Upper lobe of left lung (tissue), 6 donors: Measurements from ENCODE around the gene ZHX3. TPM values are rescaled to one million over a fixed set of nuclear protein-coding genes. Genes with fewer than 3 reads are reported as not detected.
"Not testable (repeated sequence)": the region's sequence is repeated elsewhere in the genome, so short reads cannot be mapped to it uniquely, and the experiment has no call there.

Source experiments
- ATAC-seq, 2 donors: fragments of 200-7000 bp; cut with Tn5 transposase; one replicate each; pipeline ENCODE4 v1.9.1; 2022; ENCODE audit warnings: mild to moderate bottlenecking in 2 of 2, moderate library complexity in 2 of 2; ENCODE audit not compliant: low FRiP score in 2 of 2
- DNase-seq, 2 donors: peaks; one replicate each; pipeline ENCODE4 v3.0.0-alpha.2; 2019 to 2020
- H3K27ac ChIP-seq, 4 donors: fragments of 200-600 bp; sonication (generic); one replicate each; pipeline ENCODE4 v1.5.1; 2016 to 2019
- H3K27me3 ChIP-seq, 4 donors: fragments of 200-600 bp; sonication (generic); one replicate each; pipeline ENCODE4 v1.5.1; 2017 to 2019
- H3K36me3 ChIP-seq, 4 donors: fragments of 200-600 bp; sonication (generic); one replicate each; pipeline ENCODE4 v1.5.1; 2016 to 2019
- H3K4me1 ChIP-seq, 4 donors: fragments of 200-600 bp; sonication (generic); one replicate each; pipeline ENCODE4 v1.5.1; 2018 to 2019
- H3K4me3 ChIP-seq, 4 donors: fragments of 200-600 bp; sonication (generic); one replicate each; pipeline ENCODE4 v1.5.1; 2017 to 2019; ENCODE audit warnings: mild to moderate bottlenecking in 2 of 4, moderate library complexity in 1 of 4
- H3K9me3 ChIP-seq, 4 donors: fragments of 200-600 bp; sonication (generic); one replicate each; pipeline ENCODE4 v1.5.1; 2018 to 2019
- EP300 ChIP-seq, 4 donors: sonication (generic); formaldehyde crosslinking; IDR thresholded peaks; one replicate each; pipeline ENCODE4 v1.5.1; 2017; ENCODE audit warnings: antibody characterized with exemption in 4 of 4, control low read depth in 2 of 4
- POLR2A ChIP-seq, 4 donors: fragments of 450-650 bp; IDR thresholded peaks; one replicate each; pipeline ENCODE4 v1.5.1; 2016 to 2017; ENCODE audit warnings: antibody characterized with exemption in 4 of 4, mild to moderate bottlenecking in 2 of 4
- POLR2AphosphoS5 ChIP-seq, 2 donors: sonication (generic); formaldehyde crosslinking; IDR thresholded peaks; one replicate each; pipeline ENCODE4 v1.5.1; 2017; ENCODE audit warnings: antibody characterized with exemption in 2 of 2
- WGBS, 2 donors: methylation state at CpG; one replicate each; pipeline ENCODE4 v1.1.5; 2017 to 2018; 5-methylcytosine and 5-hydroxymethylcytosine counted together
- small RNA-seq, 4 donors: library from RNA; depleted of rRNA; stranded (forward); fragments of <200 nt; gene quantifications; one replicate each; pipeline ENCODE3, GENCODE V24; 2016
- total RNA-seq, 6 donors: library from RNA; depleted of rRNA in 4 of 6; stranded (reverse); fragments of >200 nt in 4 of 6; gene quantifications; one replicate each; pipeline versions ENCODE4 v1.1.0 to v1.2.1, GENCODE V29; 2016 to 2021
- TF ChIP-seq, protein P1 (sequence below), 6 experiments: fragments of 450-650 bp in 4 of 6; fragments of 200-600 bp in 2 of 6; sonication (generic) in 2 of 6; IDR thresholded peaks; one replicate each; pipeline ENCODE4 v1.5.1; 2016 to 2019; ENCODE audit warnings: antibody characterized with exemption in 6 of 6
- donor health status: DM: no; HTN: no; CAD: no; lungs with moderate emphysema.
- donor health status: DM: no; HTN: yes; CAD: no; lungs with severe emphysema.

ZHX3 gene
- total RNA-seq, 6 donors from 2014 or later, result 30.4 to 57.5 (median 44.9) TPM

DNA sequence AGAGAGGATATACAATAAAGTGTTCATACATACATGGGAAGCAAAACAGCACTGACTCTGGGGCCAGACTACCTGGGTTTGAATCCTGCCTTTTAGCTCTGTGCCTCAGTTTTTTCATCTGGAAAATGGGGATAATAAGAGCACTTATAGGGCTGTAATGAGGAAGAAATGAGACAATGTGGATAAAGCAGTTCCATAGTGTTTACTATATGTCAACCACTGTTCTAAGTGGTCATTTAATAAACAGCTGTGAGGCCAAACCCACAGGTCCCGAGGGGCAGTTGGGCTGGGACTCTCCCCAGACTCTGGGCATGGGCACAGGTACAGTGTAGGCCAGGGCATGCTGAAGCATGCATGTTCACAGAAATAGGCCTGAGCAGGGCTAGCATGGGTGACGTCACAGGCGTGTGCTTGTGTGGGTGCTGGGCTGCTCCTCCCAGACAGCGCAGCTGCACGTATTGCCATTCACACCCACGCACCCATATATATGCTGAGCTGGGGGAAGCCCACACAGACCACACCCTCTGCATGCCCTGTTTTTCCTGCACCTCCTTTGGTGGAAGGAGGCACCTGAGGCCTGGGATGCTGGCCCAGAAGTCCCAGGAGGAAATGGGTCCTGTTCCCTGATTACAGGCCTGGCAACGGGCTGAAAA is 183.7 kb downstream of the ZHX3 start:
- no peak for TF ChIP-seq POLR2A (IDR thresholded peaks at IDR 0.05)
- TF ChIP-seq POLR2AphosphoS5 (IDR thresholded peaks at IDR 0.05), result no peak
- TF ChIP-seq, protein P1, sequence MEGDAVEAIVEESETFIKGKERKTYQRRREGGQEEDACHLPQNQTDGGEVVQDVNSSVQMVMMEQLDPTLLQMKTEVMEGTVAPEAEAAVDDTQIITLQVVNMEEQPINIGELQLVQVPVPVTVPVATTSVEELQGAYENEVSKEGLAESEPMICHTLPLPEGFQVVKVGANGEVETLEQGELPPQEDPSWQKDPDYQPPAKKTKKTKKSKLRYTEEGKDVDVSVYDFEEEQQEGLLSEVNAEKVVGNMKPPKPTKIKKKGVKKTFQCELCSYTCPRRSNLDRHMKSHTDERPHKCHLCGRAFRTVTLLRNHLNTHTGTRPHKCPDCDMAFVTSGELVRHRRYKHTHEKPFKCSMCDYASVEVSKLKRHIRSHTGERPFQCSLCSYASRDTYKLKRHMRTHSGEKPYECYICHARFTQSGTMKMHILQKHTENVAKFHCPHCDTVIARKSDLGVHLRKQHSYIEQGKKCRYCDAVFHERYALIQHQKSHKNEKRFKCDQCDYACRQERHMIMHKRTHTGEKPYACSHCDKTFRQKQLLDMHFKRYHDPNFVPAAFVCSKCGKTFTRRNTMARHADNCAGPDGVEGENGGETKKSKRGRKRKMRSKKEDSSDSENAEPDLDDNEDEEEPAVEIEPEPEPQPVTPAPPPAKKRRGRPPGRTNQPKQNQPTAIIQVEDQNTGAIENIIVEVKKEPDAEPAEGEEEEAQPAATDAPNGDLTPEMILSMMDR (IDR thresholded peaks at IDR 0.05), result no peak
- no peak for TF ChIP-seq EP300 (IDR thresholded peaks at IDR 0.05)
- Histone ChIP-seq H3K27ac (no peak overlapping the region), H3K36me3 (no peaks in the 10 kb centered on the region), H3K4me1 (peaks cover 7 to 23% (median 16%) of the 10 kb centered on the region in 4 donors), H3K27me3 (no peaks in the 10 kb centered on the region), H3K4me3 (no peak overlapping the region), H3K9me3 (no peaks in the 10 kb centered on the region)
- DNase-seq (no peak), ATAC-seq (no peak)
- 80 to 81% methylated on average over 2 to 7 of the region's 7 CpGs for WGBS, 2 donors

DNA sequence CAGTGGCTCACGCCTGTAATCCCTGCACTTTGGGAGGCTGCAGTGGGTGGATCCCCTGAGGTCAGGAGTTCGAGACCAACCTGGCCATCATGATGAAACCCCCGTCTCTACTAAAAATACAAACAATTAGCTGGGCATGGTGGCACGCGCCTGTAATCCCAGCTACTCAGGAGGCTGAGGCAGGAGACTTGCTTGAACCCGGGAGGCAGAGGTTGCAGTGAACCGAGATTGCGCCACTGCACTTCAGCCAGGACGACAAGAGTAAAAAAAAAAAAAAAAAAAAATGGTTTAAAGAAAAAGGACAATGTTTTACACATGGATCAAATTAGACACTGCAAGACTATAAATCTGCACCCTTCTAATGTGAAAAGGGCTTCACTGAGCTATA is 185.1 kb downstream of the ZHX3 start:
- H3K4me1 ChIP-seq, result peaks cover 6 to 16% (median 12%) of the 10 kb centered on the region in 4 donors
- H3K27me3 ChIP-seq, H3K27ac ChIP-seq, DNase-seq, H3K9me3 ChIP-seq, H3K4me3 ChIP-seq, ATAC-seq, H3K36me3 ChIP-seq: not testable (repeated sequence)
- WGBS, 2 donors, result 78 to 83% methylated on average over 9 of the region's 9 CpGs

DNA sequence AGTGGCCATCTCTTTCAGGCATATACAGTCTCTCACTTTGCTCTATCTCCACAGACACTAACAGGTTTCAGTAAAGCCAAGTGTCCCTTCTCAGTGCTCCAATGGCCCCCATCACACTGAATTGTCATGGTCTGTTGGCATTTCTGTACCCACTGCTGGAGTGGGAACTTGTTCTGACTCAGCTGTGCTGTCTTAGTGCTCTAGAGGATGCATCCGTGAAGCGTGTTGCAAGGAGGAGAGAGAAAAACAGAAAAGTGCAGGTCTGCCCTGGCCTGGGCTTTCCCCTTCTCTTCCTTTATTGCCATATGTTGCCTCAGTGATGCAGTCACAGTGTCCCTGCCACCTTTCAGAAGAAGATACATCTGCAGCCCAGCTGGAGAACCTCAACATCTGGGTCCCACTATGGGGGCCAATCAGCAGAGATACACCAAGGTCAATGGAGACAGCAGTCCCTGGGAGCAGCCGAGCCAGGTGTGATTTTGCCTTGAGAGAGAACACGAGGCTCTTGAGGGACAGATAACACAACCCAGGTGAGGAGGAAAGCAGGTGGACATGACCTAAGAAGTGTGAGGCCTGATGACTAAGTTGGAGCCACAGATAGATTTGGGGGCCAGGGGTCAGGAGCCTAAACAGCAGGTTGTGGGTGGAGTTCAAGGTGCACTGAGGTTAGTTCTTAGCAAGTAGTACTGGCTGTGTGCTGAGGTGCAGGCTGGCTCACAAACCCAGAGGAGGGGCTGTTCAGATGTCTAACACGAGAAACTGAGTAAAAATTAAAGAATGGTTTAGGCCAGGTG is 185.7 kb downstream of the ZHX3 start:
- Histone ChIP-seq H3K4me3 (no peak overlapping the region), H3K4me1 (peaks cover 6 to 16% (median 12%) of the 10 kb centered on the region in 4 donors), H3K36me3 (peaks cover 0 to 3% (median 0%) of the 10 kb centered on the region in 4 donors), H3K27ac (no peak overlapping the region), H3K27me3 (no peaks in the 10 kb centered on the region), H3K9me3 (no peaks in the 10 kb centered on the region)
- TF ChIP-seq POLR2AphosphoS5 (IDR thresholded peaks at IDR 0.05) (no peak), POLR2A (IDR thresholded peaks at IDR 0.05) (no peak), EP300 (IDR thresholded peaks at IDR 0.05) (no peak)
- TF ChIP-seq, protein P1 (IDR thresholded peaks at IDR 0.05), result no peak
- DNase-seq, result no peak
- ATAC-seq, result no peak
- WGBS, 2 donors, result 80% methylated on average over 5 of the region's 5 CpGs

Small RNA genes within 50 kb of the gene (small RNA-seq; reads per million reads assigned to genes)
- gene AL022394.1 (0 reads per million in 4 donors), gene MIR6871 (0 to 0.11 (median 0) reads per million in 4 donors), gene RN7SL615P (0 reads per million in 4 donors)

Other genes starting within 250 kb of the ZHX3 start
- gene PLCG1, start 180.2 kb downstream of the ZHX3 start, total RNA-seq, result 100 to 1,000 TPM in 3 of 6 donors, 10 to 100 TPM in 3; 69.8 to 383 (median 99.5) TPM
- 10 to 100 TPM in 5 of 6 donors, 1 to 10 TPM in 1; 9.4 to 78.6 (median 14.2) TPM for gene LPIN3, start 23.1 kb upstream of the ZHX3 start, total RNA-seq
- gene EMILIN3, start 49.1 kb upstream of the ZHX3 start, total RNA-seq, result under 1 TPM in 4 of 6 donors, not detected in 2; 0.06 to 0.61 (median 0.16) TPM